Stimulated activated CD8-positive, alpha-beta memory T cell treated with anti-CD3 and anti-CD28 coated beads, Interleukin-2, amount 100 ng/mL, for 48 hours (primary cell): Measurements from ENCODE around the gene NUDT4B.
"Not testable (repeated sequence)": the region's sequence is repeated elsewhere in the genome, so short reads cannot be mapped to it uniquely, and the experiment has no call there.

Experiments
- DNase-seq, 2 donors: peaks; one replicate each; pipeline ENCODE4 v3.0.0-alpha.2; 2020; ENCODE audit warnings: low read depth in 2 of 2

NUDT4B gene

DNA sequence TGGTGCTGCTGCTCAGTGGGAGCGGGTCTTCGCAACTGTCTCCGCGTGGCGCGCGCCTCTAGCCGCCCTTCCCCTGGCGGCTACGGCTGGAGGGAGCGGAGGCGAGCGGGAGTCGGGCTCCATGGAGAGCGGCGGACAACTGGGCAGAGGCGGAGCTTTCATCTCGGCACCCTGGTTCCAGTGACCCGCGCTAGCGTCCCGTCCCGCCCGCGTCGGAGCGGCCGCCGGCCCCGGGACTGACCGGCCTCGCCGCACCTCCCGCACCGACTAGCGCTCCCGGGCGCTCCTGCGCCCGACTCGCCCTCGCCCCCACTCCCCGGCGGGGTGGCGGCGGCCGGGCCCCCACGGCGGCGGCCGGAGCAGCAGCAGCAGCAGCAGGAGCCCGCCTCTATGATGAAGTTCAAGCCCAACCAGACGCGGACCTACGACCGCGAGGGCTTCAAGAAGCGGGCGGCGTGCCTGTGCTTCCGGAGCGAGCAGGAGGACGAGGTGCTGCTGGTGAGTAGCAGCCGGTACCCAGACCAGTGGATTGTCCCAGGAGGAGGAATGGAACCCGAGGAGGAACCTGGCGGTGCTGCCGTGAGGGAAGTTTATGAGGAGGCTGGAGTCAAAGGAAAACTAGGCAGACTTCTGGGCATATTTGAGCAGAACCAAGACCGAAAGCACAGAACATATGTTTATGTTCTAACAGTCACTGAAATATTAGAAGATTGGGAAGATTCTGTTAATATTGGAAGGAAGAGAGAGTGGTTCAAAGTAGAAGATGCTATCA lies at the start of gene NUDT4B:
Gene NUDT4B (plus strand): TSS at position 212 of the 772 bp plus-strand sequence. CDS start 179 bp downstream, at position 391.
- DNase-seq = not testable (repeated sequence)

DNA sequence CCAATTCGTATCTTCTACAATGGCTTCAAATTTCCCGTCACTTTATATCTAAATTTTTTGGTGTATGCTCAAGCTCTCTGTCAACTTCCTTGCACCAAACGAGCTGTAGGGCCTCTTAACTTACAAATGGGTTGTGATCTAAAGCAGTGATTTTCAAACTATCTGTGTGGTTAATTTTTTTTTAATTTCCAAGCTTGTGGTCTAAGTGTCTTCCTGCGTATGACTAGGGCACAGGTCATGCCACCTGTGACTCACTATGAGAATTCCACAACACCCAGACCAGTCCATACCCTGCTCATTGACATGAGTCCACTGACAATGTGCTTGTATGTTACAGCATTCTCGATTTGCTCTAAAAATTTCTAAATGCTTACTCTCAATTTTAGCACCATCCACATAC lies 49.2 kb upstream of the NUDT4B start:
- not testable (repeated sequence) for DNase-seq

DNA sequence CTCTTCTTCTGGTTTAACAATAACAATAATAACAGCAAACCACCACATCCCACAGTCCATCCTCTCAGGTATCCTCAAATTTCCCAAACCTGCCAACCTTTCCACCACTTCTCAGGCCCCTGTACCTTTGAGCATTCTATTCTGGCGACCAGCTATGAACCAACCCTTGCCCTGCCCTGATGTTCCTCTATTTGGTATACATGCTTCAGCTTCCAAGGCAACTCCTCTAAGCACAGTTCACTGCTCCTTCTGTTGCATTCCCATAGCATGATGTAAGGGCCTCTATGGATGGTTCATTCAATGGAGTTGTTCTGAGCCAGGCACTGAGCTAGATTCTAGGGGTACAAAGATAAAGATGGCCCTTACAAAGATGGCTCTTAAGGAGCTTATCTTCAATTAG lies 46.3 kb upstream of the NUDT4B start:
- not testable (repeated sequence) for DNase-seq

DNA sequence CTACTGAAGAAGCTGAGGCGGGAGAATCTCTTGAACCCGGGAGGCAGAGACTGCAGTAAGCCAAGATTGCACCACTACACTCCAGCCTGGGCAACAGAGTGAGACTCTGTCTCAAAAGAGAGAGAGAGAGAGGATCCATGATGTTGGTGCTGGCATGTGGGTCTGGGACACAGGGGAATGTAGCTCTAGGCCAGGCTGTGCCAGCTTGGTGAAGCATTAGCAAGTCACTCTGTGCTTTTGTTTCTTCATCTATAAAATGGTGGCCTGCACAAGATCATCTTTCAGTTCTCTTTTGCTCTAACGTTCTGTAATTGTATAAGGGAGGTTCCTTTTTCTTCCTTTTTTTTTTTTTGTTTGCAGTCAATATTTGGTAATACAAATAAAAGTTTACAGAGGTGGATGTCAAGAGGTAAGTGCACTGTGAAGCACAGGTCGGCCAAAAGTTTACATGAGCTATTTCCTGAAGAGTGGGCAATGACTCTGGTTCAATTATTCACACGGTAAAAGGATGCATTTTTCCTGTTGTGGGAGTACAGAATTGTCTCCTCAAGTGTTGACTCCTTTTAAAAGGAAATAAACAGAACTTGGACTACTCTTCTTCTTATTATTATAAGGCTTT lies 44.5 kb upstream of the NUDT4B start:
- DNase-seq = not testable (repeated sequence)

DNA sequence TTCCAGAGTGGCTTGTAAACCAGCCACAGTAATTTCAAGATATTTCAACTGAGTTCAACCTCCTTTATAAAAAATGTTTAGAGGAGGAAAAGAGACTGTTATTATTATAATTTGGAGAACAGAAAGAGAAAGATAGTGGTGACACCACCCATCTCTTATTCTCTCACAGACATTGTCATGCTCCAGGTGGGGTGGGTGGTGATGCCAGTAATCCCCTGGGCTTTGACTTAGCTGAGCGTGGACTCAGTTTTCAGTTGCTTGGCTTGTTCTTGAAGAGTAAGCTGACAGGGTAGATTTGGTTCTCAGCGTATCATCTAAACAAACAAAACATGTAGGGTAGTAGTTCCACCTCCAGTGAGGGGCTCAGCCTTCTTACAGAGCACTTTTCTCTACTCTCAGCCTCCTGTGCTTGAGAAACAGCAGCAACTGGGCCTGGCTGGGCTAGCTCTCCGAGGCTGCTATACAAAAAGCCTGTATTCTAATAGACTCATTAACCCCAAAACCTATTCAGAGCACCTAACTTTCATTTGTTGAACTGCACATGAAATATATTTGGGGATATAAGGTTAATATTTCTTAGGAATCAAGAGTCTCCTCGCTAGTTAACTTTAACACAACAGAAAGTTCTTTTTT lies 43.1 kb upstream of the NUDT4B start:
- DNase-seq = not testable (repeated sequence)

DNA sequence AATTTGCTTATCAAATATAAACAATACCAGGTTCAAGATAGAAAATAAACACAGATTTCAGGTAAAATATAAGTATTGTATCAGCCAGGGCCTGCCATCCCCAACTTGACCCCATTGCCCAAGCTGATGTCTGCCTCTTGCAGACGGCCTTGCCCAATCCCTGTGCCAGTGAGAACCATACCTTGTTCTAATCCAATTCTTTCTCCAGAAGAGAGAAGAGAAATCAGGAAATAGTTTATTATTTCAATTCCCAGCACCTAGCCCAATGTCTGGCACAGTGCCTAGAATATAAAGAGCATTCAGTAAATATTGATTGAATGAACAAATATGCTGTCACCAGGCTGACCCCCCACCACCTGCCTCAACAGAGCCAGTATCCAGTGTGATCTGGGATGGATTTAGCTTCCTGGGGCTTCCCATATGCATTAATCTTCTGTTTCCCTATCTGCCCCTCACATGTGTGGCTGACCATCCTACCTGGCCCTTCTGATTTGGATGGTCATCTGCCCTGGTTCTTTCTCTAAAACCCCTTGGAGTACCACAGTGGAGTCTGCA lies 39.7 kb upstream of the NUDT4B start:
- not testable (repeated sequence) for DNase-seq

DNA sequence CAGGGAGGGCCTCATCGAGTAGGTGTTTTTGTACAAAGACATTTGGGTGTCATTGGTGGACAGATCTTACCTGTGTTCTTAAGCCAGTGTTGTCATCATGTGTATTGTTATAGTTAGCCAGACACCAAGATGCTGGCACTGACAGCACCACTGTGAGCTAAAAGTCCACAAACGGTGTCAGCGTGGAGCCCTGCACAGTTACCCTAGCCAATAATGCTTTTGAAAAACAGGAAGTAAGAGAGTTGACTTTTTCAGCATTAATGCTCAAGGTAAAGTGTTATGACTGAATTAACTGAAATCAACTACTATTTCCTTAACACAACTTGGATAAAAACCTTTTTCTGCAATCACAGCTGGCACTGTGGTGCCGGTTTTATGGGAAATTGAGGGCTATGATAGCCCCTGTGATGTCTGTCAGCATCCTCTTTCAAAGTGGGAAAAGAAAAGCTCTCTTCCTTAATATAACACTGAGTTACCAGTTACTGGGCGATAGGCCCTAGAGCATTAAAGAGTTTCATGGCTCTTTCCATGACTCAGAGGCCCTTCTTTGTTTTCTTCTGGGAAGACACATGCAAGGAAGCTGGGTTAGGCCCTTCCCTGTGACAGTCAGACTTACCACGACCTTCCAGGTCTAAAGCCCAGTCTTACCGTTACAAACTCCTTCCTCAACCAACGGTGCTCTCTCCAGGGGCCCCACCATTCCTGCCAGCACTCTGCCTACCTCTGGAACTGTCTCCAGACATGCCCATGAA lies 37.6 kb upstream of the NUDT4B start:
- not testable (repeated sequence) for DNase-seq

DNA sequence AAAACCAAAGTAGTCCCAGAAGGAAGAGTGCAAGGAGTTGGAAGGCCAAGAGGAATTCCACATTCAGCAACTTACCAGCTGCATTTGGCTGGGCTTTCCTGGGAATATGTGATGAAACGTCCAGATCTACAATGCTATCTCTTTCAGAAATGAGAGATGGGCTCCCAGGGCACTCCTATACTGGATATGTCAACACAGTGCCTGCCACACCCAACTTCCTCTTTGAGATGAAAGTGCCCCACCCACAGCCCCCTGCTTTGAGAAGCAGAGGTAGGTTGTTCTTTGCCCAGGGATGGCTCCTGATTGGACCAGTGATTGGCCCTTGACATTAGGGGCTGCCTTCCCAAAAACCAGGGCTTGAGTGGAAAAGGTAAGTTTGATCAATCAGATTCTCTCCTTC lies 36.2 kb upstream of the NUDT4B start:
- not testable (repeated sequence) for DNase-seq

DNA sequence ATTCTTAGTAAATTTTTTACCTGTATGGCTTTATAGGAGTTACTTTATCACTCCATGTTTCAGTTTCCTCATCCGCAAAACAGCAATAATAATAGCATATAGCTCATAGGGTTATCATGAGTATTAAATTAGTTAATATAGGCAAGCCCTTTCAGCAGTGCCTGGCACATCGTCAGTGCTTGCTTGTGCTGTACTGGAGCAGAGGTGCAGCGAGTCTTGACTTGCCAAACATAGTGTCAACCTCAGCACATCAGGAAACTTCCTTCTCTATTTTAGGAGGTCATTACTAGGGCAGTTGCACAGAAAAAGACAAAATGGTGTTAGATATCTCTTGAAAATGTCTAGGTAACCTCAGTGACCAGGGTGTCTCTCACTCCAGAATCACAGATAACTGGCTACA lies 33.1 kb upstream of the NUDT4B start:
- not testable (repeated sequence) for DNase-seq

DNA sequence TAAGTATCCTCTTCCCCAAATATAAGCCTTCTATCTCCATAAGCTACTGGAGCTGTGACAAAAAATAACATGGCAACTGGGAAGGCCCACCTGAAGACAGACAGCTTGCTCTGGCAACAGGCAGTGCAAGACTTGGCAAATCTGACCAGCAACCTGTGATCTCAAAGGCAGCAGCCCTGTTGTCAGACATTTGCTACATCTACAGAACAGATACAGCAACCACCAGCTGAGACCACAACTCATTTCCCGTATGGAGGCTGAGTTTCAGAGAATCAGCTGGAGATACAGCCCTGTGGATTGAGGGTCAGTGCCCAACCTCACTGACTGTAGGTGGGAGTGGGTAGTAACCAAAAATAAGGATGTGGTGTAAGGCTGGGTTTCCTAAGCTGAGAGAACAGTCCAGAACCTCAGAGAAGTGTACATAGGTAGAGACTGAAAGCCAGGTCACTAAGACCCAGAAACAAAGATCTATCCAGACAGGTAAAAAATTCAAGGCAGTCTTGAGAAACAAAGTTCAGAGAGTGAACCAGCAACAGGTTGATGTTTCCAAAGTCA lies 31.5 kb upstream of the NUDT4B start:
- DNase-seq = not testable (repeated sequence)

DNA sequence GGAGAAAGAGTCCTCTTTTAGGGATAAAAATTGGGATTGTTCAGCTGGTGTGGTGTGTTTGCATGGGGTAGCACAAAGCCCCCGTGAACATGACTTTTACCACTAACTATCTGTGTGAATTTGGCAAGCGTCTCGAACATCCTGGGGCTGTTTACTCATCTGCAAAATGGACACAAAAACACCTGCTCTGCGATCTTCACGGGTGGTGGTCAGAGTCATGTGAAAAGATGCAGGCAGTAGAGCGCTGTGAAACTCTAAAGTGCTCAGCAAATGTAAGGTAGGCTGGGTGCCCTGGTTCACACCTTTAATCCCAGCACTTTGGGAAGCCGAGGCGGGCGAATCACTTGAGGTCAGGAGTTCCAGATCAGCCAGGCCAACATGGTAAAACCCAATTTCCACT lies 27.7 kb upstream of the NUDT4B start:
- DNase-seq = not testable (repeated sequence)

DNA sequence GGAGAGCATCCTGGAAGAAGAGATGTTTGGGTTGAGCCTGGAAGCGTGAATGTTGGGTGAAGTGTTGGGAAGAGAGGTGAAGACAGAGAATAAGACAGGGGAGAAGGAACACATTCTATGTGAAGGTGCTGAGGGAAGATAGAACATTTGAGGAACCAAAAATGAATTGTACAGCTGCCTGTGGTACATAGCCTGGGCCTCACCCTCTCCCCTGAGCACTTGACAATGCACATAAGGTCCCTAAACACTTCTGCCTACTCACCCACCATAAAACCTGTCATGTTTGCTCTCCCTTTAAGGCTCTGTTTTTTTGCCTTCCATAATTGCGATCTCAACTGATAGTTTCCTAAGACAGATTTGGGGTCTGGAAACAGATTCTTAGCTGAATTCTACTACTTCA lies 25.8 kb upstream of the NUDT4B start:
- not testable (repeated sequence) for DNase-seq

DNA sequence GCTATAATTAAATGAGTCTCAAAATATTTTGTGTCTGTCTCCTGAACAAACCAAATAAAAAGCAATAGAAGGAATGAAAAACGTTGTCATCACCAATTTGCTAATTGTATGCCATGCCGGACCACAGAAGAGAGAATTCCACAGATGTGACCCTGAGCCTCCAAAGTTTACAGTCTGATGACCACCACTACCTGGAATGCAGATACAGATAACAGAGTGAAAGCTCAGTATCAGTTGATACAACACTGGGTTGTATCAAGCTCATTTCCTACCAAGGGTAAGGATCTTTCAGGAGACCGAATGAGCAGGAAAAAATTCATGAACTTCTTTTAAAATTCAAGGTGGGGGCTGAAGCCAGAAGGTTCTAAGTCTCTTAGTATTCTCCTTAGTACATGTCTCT lies 25.1 kb upstream of the NUDT4B start:
- not testable (repeated sequence) for DNase-seq

DNA sequence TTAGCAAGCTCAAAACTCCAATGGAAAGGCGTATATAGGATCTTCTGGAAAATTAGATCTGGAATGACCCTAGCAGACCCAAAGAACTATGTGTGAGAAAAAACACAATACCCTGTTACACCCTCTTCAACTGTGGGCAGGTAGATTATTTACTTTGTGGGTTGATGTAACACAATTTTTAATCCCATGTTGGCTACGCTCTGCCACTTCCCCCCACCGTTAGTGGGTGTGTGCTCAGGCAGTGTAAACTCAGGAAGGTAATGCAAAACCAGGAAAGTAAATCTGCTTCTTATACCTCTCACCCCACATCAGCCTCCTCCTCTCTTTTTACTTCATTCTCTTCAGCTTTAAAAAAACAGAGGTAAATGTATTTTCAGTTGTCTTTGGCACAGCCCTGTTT lies 23.7 kb upstream of the NUDT4B start:
- DNase-seq = not testable (repeated sequence)

DNA sequence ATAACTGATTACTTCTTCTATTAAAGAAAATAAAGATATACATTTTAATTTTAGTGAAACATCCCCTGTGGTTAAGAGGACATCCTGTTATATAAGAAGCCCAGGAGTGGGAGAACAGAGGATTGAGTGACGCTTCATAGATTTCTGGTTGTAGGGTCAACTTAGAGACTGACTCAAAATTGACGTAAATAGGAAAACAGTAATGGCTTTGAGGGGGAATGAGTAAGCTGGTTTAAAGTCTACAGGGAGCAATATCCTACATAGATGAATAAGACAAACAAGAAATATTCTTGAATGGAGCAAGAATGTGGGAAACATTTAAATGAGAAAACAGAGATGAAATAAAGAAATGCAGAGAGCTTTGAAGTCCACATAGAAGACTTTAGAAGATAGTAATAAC lies 20.7 kb upstream of the NUDT4B start:
- not testable (repeated sequence) for DNase-seq

DNA sequence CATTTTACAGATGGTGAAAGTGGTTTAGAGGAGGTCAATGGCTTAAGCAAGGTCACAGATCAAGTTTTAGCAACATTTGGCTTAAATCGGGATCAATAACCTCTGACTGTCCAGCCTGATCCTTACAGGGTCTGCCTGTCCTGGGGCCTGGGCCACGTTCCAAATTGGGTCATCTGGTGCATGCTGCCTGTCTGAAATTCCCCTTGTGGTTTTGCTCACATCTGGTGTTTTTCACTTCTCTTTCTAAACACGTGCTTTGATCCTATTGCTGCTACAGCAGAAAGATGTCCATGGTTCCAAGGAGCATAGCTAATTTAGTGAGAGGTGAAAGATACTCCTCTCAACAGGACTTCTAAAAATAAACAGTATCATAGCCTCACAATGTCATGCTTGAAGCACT lies 19.4 kb upstream of the NUDT4B start:
- DNase-seq = not testable (repeated sequence)

DNA sequence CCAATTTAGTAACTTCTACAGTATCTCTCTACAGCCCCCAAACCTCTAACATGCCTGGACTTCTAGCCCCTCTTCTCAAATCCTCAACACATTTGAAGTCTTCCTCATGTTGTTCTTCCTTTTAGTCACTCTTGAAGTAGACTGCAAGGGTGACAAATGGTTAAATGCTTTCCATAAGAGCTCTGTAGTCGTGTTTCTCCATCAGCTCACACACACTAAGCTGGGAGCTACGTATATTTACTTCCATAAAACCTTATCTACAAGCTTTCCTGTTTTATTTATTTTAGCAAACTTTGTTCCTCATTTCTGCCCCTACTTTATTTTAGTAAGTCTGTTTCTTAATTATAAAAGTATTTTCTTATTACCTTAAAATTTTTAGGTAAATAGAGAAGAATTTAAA lies 19.0 kb upstream of the NUDT4B start:
- DNase-seq = not testable (repeated sequence)

DNA sequence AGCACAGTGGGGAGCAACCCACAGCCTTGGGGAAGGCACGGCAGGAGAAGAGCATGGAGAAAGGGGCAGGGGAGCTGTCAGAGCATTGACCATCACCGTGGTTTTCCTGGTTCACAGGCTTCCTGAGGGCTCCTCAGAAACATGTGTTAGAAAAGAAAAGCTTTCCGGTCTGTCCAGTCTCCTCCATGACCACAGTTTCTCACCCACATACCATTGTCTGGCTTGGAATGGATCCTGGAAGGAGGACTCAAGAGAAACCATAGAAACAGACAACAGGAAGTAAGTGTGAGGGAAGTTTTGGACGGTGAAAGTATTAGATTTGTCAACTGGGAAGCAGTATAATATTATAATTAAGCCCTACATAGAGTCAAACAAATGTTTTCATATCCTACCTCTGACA lies 16.3 kb upstream of the NUDT4B start:
- DNase-seq = not testable (repeated sequence)

DNA sequence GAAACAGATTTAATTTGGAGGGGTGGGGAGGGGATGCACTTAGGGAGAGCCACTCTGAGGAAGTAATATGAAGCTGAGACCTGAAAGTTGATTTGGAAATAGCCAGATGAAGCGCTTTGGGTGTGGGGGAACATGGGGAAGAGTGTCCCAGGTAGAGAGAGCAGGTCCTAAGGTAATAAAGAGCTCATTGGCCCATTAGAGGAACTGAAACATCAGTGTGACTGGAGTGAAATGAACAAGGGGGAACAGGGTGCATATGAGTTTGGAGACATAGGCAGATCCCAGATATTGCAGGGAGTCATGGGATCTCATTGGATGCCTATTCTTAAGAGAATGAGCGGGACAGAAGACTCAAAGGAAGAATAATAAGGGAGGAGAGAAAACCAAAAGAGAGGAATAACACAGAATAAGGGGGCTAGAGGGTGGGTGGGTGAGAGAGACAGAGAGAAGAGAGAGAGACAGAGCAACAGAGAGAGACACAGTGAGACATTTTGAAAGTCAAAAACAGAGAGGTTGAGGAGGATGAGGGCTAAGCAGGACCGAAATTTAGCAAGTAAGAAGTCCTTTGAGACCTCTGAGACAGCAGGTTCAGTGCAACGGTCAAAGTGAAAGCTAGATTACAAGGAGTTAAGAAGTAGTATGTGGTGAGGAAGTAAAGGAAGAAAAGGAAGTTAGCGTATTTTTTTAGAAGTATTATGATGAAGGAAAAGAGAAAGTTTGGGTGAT lies 14.8 kb upstream of the NUDT4B start:
- DNase-seq = not testable (repeated sequence)

DNA sequence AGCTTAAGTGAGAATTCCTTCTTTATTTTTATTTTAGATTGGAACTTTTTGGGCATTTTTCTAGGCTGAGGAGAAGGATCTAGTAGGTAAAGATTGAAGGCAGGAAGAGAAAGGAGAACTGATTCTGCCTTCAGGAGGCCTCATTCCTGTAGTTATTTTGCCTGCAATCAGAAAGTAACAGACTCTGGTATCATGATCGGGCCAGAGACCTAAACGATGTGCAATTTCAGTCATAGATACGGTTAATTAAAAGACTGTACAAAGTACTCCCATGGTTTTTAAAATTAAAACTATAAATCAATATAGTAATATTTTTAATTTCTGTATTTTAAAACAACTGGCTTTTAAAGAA lies 14.3 kb upstream of the NUDT4B start:
- not testable (repeated sequence) for DNase-seq

DNA sequence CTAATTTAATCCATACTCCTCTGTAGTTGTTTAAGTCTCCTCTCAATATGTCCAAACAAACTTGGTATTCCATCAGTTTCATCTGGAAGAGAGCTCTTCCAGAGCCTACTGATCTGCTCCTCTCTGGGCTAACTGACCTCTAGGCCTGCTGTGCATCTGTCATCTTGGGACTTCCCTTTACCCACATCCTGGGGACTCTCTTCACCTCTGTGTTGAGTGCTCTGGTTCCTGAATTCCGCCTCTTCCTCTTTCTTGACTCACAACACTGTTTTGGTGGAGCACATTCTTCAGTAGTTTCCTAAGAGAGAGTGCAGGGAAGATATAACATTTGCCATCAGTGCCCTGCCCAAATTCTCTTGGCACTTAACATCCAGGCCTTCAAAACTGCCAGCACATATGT lies 13.0 kb upstream of the NUDT4B start:
- DNase-seq = not testable (repeated sequence)
